HG03108 (cell line): Measurements from ENCODE around the gene ATP10A.
"Not testable (repeated sequence)": the region's sequence is repeated elsewhere in the genome, so short reads cannot be mapped to it uniquely, and the experiment has no call there.

Experiments used
- ATAC-seq: cut with Tn5 transposase; IDR thresholded peaks from one replicate; pipeline ENCODE4 v1.9.1; 2021; ENCODE audit warnings: moderate library complexity; ENCODE audit not compliant: unreplicated experiment

ATP10A gene

DNA sequence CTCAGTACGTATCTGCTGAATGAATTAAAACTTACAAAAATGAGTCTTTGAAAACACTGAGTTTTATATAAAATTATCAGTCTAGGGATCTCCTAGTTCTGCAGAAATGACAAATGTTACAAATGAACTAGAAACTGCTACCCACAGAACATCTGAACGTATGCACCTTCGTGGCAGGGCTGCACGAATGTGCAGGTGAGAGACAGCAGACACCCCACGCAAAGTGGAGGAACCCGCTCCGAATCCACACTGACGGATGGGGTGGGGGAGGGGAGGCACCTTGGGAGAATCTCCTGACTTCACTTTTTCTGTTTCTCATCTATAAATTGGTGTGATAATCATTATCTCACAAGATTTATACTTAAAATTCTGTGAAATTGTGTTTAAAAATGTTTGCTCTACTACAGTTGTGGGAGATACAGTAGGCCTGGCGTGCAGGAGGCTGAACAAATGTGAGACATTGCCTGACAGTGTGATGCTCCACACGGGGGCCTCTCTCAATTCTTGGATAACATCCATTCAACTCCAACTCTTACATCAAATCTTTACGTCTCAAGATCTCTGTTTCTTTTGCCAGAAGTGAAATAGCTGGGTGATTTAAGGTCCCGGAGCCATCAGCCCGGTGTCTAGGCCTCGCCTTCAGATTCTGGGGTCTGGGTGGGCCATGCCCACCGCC, 86.9 kb downstream of the ATP10A start:
- ATAC-seq: no peak

DNA sequence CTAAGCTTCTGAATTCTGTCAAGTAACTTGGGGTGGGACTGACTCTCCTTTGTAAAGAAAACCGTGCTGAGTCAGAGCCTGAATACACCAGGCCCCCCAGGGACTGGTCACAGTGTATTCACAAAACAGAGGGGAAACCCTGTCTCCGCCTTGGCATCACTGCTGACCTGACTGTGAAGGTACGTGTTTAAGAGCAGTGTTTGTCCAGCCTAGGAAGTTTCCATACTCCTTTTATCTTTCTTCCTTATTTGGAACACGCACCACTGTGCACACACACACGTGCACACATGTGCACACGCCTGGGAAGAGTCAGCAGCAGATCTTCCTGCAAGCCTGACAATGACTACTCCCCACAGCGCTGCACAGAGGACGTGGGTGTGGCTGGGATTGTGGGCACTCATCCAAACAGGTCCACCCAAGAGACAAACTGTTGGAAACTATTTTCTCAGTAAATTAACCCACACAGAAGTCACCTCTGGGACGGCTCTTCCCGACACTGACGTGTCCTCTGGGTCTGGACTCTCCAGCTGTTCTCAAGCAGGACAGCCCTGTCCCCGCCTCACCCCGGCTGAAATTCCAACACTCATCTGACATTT, 87.7 kb downstream of the ATP10A start:
- peak; percentile 87 for ATAC-seq

DNA sequence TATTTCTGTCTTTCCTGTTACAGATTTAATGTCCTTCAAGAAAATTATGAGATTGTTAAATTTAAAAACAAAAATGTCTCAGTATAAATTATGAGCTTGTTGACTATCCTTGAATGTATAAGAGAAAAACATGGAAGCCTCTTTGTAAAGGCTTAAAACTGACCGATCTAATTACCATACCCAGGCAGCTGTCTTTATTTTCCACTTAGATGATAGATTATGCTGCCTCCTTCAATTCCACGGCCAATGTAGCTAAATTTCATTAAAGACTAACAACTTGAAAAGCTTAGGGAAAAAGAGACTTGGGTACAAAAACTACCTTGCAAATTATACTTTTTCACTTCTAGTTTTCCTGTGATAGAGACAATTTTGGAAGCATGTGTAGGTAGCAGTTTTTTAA, 88.3 kb downstream of the ATP10A start:
- no peak for ATAC-seq

DNA sequence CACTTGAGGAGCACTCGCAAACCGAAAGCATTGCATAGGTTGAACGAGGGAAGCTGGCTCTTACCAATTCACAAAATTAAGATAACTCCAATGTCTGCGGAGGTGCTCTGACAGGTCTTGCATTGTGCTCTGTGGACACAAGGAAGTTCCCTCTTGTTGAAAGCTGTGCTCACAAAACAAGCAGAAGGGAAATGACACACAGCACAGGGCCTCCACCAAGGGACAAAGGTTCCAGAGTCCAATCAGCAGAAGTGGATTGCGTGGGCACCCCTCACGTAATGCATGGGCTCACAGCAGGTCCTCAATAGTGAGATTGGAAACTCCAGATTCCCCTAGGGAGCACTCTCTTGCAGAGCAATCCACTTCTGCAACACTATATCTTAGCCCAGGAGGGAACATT, 89.9 kb downstream of the ATP10A start:
- no peak for ATAC-seq

DNA sequence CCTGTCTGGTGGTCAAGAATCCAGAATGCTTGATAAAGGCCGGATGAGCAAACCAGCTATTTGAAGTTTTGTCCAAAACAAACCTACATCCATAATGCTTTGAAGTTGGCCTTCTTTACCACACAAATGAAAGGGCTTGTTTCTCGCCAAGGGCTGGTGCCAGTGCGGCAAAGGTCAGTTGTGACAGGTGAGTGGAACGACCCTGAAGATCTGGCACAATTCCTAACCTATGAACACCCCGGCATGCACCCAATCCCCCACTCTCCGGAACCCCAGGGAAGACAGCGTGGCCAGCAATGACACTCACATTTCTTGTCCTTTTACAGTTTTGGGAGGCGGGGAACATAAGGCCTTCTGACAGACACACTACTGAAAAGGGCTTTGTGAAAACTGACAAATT, 90.6 kb downstream of the ATP10A start:
- ATAC-seq: no peak

DNA sequence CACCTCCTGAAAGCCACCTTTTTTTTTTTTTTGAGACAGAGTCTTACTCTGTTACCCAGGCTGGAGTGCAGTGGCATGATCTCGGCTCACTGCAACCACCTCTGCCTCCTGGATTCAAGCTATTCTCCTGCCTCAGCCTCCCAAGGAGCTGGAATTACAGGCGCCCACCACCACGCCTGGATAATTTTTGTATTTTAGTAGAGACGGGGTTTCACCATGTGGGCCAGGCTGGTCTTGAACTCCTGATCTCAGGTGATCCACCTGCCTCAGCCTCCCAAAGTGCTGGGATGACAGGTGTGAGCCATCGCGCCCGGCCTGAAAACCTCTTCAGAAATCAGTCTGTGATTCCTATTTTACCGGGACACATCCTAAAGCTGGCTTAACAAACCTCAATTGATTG, 91.4 kb downstream of the ATP10A start:
- ATAC-seq: not testable (repeated sequence)

DNA sequence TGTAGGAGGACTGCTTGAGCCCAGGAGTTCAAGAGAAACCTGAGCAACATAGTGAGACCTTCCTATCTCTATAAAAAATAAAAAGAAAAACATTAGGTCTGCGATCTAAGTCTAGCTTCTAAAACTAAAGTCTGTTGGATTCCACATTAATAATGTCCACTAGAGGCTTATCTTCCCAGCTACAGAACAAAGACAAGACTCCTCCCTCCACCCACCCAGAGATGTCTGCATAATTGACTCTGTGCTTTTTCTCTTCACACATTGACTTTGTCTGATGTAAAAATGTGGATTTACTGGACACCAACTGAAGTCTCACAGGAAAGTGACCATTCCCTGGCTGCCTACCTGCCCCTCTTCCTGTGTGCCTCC, 91.8 kb downstream of the ATP10A start:
- no peak for ATAC-seq

DNA sequence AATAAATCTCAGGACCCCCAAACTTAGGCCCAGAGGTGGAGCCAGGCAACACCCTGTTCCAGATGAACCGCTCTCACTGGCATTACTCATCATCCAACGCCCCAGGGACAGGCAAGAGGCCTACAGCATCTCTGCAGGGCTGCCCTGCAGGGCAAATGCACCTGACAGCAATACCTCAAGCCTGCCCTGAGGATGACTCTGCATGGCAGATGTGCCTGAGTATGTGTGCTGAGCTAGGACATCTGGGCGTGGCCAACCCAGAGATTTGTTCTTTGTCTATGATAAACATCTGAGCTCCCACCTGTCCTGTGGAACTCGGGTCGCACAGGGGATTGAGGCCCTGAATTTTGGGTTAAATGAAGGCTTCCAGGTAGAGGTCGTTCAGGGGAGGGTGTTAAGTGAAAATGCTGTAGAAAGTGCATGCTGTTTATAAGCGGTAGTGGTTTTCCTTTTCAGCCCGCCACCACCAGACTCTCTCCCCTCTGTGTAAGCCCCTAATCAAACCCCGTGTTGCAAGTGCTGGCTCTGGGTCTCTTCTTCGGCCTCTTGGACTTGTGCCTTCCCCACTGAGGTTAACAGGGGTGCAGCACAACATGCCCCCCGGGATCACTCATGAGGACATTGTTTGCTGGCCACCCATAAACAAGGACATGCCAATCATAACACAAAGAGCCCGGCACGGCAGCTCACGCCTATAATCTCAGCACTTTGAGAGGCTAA, 92.3 kb downstream of the ATP10A start:
- no peak for ATAC-seq

DNA sequence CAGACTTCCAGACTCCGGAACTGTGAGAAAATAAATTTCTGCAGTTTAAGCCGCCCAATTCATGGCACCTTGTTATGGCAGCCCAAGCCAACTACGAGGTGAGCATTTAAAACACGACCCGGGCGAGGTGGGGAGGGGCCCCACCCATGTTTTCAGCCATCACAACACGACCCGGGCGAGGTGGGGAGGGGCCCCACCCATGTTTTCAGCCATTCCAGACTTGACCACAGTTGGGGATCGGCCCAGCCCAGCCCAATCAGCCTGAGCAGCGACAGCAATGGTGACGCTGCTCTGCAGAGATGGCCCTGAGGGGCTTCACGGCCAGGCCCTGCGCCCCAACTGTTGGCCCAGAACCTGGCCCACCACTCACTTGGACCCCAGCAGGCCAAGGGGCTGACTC, 93.1 kb downstream of the ATP10A start:
- ATAC-seq: no peak

DNA sequence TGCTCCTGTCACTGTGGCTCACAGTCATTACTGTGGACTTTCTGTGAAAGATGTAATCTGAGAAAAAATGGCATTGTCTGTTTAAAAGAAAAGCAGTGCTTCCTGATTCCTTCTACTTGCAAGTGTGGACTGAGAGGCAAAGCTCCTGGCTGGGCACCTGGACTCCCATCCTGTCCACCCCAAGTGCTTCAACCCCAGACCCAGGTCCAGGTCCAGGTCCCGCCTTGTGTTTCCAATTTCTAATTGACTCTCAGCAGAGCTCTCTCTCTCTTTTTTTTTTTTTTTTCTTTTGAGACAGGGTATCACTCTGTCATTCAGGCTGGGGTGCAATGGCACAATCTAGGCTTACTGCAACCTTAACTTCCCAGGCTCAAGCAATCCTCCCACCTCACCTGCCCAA, 94.9 kb downstream of the ATP10A start:
- ATAC-seq: no peak

DNA sequence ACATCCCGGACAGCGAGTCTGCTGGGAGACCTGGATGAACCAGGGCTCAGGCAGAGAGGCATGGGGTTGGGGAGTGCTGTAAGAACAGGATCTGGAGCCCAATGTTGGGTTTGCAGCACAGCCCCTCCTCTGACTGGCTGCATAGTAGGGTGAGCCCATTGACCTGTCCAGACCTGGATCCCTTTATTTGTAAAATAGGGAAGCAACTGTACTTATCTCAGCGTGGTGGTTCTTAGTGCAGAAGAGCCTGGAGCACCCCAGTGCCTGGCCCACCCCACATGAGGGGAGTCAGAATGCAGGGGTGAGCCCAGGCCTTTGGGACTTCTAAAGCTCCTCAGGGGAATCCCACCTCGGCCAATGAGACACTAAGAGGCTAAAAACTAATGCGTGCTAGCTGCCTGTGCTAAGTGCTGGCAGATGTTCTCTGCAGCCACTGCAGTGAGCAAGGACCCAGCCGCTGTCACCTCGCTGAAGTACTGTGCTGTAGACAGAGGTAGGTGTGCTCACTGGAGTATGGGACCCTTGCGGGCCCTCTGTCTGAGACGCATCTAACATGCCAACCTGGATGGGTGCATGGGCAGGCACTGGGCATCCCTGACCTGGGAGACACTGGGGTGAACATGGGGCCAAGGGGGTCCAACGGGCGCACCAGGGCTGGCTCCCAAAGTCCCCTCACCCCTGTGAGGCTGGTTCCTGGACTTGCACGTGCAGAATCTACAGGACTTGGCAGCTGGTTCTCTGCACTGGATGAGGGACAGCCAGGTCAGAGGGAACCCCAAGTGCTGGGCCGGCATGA, 95.6 kb downstream of the ATP10A start:
- no peak for ATAC-seq

DNA sequence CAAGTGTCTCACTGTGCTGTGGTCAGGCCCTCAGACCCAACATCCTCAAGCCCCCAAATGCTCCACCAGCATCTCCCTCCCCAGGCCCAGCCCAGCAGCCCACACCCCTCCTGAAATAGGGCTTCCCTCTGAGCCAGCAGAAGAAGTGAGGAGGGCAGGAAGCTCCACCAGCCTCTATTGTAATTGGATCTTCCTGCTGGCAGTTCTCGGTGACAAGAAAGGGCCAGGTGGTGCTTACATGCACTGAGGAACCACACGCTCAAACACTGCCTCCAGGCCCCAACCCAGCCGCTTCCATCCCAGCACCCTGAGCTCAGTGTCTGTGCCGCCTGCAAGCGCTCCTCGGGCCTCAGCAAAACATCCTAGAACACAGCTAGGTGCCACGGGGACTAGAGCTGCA, 96.7 kb downstream of the ATP10A start:
- ATAC-seq: no peak

DNA sequence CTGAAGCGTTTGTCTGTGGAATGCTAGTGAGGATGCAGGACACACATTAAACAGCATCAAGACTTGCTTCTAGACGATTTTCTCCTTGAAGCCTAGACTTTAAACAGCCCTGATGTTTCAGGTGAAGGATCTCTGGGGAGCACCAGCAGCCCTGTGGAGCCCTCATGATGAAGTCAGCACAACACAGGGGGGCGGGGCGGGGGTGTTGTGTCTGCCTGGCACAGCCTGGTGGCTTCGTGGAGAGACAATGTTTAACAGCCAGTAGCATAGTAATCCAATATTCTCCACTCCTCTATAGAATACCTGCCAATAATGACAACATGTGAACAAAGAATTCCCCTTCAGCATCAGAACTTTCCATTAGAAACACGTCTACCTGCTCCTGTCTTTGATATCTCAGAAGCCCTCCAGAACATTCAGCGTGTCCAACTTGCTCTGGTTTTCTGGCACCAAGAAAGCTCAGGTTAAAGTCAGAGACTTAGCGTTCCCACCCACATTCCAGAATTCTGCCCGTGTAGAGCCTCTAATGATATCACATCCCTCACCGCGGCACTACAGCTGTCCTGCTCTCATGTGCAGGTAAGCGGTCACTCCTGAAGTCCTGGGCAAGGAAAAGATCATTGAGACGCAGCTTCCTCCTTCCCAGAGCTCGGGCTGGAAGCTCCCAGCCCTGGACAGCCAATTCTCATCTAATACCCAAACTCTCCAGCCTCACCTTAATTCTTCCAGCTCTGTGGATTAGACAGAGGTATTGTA, 98.0 kb downstream of the ATP10A start:
- no peak for ATAC-seq

DNA sequence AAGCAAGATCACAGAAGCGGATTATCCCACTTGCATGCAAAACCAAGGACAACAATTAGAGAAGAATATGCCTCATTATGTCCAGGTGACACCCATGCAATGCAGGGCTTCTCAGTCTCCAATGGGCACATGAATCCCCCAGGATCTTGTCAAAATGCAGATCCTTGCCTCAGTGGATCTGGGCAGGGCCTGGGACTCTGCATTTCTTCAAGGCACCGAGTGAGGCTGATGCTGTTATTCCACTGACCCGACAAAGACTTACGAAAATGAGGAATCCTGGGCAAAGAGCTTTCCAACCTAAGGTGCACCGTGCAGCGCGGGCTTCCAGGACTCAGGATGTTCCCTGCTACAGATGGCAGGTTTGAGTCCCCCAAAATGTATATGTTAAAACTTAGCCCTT, 99.2 kb downstream of the ATP10A start:
- ATAC-seq: no peak

DNA sequence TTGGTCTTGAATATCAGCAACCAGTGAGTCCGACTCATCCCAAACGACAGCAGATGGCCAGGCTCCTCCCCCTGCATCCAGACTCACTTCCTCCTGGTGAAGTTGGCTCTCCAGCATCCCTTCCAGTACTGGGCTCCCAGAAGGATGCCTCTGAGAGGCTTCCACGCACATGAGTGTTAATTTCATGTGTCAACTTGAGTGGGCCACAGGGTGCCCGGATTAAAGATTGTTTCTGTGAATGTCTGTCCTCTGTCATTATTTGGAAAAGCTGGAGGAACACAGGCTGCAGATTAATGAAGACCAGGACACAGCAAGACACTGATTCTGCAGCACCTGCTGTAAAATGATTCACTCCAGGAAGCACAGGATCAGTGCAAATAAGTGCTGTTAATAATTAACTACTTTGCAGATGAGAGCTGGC, 99.8 kb downstream of the ATP10A start:
- ATAC-seq: no peak

DNA sequence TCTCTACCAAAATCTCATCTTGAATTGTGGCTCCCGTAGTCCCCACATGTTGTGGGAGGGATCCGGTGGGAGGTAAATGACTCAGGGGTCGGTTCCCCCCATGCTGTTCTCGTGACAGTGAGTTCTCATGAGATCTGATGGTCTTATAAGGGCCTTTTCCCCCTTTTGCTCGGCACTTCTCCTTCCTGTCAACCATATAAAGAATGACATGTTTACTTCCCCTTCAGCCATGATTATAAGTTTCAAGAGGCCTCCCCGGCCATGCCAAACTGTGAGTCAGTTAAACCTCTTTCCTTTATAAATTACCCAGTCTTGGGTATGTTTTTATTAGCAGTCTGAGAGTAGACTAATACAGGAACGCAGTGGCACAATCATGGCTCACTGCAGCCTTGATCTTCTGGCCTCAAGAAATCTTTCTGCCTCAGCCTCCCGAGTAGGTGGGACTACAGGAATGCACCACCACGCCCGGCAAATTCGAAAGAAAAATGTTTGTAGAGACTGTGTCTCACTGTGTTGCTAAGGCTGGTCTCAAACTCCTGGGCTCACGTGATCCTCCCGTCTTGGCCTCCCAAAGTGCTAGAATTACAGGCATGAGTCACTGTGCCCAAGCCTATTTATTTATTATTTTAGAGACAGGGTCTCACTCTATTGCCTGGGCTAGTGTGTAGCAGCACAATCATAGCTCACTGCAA, 101.0 kb downstream of the ATP10A start:
- ATAC-seq: no peak

DNA sequence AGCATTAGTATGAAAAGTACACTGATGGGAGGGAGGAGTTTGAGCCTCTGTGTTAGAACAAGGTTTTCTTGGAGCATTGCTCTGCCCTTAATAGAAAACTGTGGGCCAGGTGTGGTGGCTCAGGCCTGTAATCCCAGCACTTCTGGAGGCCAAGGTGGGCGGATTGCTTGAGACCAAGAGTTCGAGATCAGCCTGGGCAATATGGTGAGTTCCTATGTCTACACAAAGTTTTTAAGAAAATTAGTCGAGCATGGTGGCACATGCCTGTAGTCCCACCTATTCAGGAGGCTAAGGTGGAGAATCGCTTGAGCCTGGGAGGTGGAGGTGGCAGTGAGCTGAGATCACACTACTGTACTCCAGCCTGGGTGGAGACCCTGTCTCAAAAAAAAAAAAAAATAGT, 103.7 kb downstream of the ATP10A start:
- no peak for ATAC-seq

DNA sequence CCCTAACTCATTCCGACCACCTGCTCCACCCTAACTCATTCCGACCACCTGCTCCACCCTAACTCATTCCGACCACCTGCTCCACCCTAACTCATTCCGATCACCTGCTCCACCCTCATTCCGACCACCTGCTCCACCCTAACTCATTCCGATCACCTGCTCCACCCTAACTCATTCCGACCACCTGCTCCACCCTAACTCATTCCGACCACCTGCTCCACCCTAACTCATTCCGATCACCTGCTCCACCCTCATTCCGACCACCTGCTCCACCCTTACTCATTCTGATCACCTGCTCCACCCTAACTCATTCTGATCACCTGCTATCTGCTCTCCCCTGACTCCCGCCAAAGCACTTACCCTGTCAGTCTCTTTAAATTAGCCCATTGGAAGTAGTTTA, 104.5 kb downstream of the ATP10A start:
- ATAC-seq: not testable (repeated sequence)

DNA sequence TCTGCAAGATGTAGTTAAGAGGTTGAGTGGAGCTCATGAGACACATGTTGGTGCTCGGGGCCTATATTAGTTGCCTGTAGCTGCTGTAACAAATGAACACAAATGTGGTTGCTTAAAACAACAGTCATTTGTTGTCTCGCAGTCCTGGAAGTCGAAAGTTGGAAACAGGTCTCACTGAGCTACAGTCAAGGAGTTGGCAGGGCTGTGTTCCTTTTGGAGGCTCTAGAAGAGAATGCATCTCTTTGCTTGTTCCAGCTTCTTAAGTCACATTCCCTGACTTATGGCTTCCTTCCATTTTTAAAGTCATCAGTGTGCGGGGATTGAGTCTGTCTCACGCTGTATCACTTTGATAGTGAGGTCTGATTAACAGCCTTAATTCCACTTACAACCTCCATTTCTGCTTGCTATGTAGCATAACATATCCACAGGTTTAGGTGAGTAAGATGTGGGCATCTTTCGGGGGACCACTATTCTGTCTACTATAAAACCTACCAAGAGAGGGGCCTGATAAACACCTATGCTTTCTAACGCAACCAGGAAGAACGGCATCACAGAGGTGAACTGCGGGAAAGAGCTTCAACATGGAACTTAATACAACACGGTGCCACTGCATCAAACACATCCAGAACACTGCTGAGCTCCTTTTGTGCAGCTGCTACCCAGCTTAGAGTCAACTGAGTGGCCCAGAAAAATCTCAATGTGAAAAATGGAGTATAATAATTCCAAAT, 119.4 kb downstream of the ATP10A start:
- no peak for ATAC-seq
